Posterior vena cava (tissue), 2 donors: Measurements from ENCODE around the gene AGBL3. TPM values are rescaled to one million over a fixed set of nuclear protein-coding genes. Genes with fewer than 3 reads are reported as not detected.
"Not testable (repeated sequence)": the region's sequence is repeated elsewhere in the genome, so short reads cannot be mapped to it uniquely, and the experiment has no call there.

ENCODE experiments used
- DNase-seq: peaks from one replicate; pipeline ENCODE4 v3.0.0-alpha.2; 2020; ENCODE audit warnings: low spot score
- intact Hi-C, 2 donors: fragments of 100-400 bp; cut with DNase I; formaldehyde crosslinking; loops; one replicate each; pipeline versions ENCODE4 v1.14.1 to v1.14.2; 2022 to 2023
- total RNA-seq, 2 donors: library from RNA; stranded (reverse); fragmentation: NEBNext Ultra II Directional; extraction: Animal tissue kit (Norgen Biotek cat#: 25700); gene quantifications; one replicate each; pipeline ENCODE4 v1.2.1, GENCODE V29; 2021
- donor health status: DM: yes; HTN: yes; CAD: no.
- donor health status: DM: yes; HTN: yes; CAD: no.

AGBL3 gene
- total RNA-seq, 2 donors from 2014 or later: 4.3 to 5.6 TPM

DNA sequence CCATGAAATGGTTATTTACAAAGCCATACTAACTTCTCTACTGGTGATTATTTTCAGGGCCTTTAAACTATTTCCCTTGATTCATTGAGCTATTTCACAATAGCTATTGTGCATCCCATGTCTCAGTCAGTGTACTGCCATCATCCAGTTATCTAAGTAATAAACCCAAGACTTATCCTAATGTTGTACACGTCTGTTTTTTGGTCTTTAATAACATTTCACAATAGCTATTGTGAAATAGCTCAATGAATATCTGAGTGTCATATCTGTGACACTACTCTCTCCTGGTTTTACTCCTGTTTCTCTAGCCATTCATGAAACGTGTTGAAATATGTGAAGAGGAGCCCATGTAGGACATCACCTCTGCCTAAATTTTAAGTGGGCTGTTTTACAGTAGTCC lies 125.1 kb downstream of the AGBL3 start:
- intact Hi-C loops: loop anchor here in 1 of 2 donors (10.0 kb wide), 1 partner anchor 1293 kb away; no protein-coding TSS in a partner anchor
- no peak for DNase-seq

- intact Hi-C loops: loop anchor here in 1 of 2 donors (10.0 kb wide), 1 partner anchor 1290 kb away; no protein-coding TSS in a partner anchor
- no peak for DNase-seq
Measured at GRCh38 chr7:135114622-135115021, 128.3 kb downstream of the AGBL3 start.

DNA sequence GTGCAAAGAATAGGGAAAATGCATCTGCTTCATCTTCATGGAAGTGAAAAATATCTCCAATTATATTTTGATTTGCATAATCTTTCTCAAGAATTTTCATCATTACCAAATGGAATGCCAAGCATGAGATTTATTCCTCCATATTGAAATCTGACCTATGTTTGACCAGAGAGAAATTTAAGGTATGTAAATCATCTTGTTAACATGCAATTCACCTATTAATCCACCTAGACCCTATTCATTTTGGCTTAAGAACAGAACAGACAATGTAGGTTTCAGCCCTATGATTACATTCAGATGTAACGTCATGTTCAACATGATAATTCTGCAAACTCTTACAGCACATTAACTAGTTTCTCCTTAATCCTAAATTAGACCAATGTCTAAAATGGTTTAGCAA lies 130.8 kb downstream of the AGBL3 start:
- no peak for DNase-seq
- intact Hi-C loops: loop anchor here in 1 of 2 donors (10.0 kb wide), 1 partner anchor 1288 kb away; no protein-coding TSS in a partner anchor

GRCh38 chr7:135121868-135122267 lies 135.6 kb downstream of the AGBL3 start:
- intact Hi-C loops: no loop called here

DNA sequence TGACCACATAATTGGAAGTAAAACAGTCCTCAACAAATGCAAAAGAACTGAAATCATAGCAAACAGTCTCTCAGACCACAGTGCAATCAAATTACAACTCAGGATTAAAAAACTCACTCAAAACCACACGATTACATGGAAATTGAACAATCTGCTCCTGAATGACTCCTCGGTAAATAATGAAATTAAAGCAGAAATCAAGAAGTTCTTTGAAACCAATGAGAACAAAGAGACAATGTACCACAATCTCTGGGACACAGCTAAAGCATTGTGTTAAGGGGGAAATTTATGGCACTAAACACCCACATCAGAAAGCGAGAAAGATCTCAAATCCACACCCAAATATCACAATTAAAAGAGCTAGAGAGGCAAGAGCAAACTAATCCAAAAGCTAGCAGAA lies 138.3 kb downstream of the AGBL3 start:
- intact Hi-C loops, DNase-seq: not testable (repeated sequence)

More at GRCh38 chr7:135121868-135122267, 135.6 kb downstream of the AGBL3 start:
- DNase-seq: no peak

- DNase-seq: no peak
- intact Hi-C loops: no loop called here
Measured at GRCh38 chr7:135128931-135129330, 142.6 kb downstream of the AGBL3 start.

- DNase-seq: no peak
- intact Hi-C loops: no loop called here
Measured at GRCh38 chr7:135129579-135129978, 143.3 kb downstream of the AGBL3 start.

DNA sequence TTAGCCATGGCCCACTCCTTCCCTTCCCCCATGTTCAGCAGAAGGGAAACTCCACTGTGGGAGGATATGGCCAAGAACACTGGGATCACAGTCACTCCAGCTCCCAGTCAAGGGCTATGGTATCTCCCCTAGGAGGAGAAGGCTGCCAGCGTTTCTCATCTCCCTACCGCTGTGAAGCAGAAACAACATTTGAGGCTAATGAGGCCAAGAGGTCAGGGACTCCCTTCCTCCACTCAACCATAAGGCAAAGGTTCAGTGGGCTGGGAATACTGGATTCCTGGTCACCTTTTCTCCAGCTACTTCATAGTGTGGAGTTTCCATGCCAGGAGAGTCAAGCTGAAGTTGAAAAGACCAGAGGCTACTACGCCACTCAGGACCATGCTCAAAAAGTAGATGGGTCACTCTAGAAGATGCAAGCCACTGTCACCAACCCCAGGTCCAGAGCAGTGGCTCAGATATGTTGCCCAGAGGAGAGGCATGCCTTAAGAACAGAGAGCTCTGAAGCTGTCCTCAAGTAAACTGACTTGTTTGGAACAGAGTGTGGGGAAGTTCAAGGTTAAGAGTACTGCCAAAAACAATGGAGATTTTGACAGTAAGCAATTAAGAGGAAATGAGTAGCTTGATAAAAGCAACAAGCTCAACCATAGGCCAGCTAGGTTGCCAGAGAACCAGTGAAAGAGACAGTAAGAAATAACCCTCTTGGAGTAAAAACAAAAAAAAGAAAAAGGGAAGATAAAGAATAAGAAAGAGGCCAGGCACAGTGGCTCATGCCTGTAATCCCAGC lies 157.8 kb downstream of the AGBL3 start:
- DNase-seq: no peak
- intact Hi-C loops: no loop called here

DNA sequence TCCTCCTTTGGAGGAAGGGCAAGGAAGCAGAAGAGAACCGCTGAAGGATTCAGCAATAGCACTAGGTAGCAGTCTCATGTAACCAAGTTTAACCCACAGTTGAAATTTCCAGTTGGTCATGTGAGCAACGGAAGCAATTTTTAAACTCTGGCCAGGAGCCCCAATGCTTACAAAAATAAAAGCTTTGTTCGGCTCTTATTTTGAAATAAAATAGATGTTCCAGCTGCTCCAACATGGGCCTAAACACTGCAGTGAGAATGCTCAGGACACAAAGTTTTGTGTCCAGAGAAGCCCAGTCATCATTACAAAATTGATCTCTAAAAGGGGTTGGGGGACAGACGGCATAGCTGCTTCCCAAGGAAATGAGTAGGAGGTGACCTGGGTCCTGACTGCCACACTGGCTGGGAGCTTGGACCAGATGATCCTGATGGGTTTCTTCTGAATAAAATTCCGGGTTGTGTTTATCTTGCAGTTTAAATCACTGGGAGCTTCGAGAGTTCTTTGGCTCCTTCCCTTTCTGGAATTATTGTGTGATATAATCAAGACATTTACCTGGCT lies 161.1 kb downstream of the AGBL3 start:
- intact Hi-C loops: no loop called here
- no peak for DNase-seq

DNA sequence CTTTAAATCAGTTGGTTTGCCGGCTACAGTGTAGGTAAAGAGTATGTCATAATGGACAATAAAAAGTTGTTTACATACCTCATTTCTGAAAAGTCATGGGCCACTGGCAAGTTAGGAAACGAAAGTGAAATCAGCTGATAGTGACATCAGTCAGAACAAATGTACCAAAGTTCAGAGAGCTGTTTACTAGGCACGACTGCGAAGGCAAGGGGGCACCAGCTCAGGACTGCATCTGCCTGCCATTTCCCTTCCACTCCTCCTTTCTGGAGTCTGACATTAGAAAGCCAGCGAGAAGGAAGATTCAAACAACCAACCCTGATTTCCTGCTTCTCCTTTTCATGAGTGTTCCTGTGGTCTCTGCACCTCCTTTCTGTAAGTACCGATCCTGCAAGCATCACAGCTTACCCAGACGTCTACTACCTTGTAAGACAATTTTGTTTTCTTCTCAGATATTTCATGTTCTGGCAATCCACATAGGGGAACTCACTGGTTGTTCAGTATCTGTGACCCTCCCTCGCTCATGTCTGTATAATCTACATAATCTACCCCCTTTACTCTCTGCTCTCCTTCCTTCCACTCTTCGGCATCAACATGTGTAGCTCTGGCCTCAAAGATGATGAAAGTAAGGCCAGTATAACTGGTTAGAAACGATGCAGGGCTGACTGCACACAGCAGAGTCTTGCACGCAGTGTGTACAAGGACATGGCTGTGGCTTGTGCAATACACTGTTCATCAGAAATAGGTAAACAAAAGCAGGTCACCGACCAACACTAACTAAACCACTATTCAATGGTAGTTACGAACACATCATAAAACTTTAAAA lies 161.8 kb downstream of the AGBL3 start, which contains the start of gene TMEM140:
TSS of gene TMEM140 (plus strand) at position 174 of the 823 bp plus-strand sequence. CDS start 16,370 bp downstream, outside the sequence.
- intact Hi-C loops: no loop called here
- peak; percentile 78 for DNase-seq

DNA sequence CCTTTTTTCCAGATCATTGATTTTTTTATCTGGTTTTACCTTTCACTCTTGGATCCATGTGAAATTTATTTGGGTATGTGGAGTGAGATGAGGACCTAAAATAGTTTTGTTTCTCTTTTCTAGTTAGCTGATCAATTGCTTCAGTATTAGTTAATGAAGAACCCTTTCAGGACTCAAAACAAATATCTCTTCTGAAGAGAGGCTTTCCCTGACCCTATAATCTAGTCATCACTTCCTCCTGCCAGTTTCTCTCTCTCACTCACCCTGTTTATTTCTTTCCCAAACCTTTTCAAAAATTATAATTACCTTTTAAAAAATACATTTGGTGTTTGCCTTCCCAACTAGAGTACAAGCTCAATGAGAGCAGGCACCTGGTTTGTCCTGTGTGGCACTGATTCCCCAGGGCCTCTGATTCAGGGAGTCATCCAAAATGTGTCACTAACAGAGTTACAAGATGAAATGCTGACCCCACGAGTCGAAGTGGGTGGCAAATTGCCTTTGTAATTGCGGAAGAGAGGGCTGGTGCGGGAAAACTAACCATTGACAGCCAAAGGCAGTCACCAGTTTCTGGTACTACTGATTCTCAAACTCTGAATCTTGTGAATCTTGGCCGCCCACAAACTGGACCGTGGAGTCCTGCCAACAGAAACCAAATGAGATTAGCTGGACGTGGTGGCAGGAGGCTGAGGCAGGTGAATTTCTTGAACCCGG lies 163.9 kb downstream of the AGBL3 start:
- intact Hi-C loops: no loop called here
- DNase-seq: no peak

DNA sequence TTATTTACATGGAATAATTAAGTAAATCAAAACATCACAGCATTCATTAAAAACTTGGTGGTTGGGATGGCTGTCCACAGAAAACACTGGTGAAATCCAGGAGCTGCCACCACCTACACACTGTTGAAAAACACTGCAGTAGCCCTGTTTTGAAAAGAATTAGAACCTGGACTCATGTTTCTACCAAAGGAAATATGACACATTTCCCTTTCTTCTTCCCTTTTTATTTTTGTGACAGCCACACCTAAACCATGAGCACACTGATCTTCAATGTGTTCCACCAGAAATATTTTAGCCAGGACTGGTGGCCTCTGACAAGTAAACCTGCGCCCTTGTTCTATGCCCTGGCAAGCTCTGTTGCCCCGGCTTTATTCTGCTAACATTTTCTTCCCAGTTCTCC lies 164.8 kb downstream of the AGBL3 start:
- intact Hi-C loops: no loop called here
- no peak for DNase-seq

GRCh38 chr7:135151533-135151932 lies 165.2 kb downstream of the AGBL3 start:
- DNase-seq: no peak
- intact Hi-C loops: no loop called here

- DNase-seq: no peak
- intact Hi-C loops: no loop called here
Measured at GRCh38 chr7:135152442-135152841, 166.1 kb downstream of the AGBL3 start.

DNA sequence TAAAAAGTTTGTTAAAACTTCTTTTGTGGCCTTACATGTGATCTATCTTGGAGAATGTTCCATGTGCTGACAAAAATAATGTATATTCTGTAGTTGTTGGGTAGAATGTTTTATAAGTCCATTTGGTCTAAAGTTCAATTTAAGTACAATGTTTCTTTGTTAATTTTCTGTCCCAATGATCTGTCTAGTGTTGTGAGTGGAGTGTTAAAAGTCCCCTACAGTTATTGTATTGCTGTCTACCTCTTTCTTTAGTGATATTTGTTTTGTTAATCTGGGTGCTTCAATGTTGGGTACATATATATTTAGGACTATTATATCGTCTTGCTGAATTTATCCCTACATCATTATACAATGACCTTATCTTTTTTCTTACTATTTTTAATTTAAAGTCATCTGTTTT lies 168.4 kb downstream of the AGBL3 start:
- intact Hi-C loops: no loop called here
- no peak for DNase-seq

DNA sequence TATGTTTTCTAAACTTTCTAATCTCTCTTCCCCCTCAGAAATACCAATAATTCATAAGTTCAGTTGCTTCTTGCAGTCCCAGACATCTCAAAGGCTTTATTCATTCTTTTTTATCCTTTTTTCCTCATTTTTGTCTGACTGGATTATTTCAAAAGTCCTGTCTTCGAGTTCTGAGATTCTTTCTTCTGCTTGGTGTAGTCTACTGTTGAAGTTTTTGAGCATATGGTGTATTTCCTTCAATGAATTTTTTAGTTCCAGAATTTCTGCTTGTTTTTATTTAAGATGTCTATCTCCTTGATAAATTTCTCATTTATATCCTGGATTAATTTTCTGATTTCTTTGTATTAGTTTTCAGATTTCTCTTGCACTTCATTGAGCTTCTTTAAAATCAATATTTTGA lies 170.0 kb downstream of the AGBL3 start:
- intact Hi-C loops: no loop called here

DNA sequence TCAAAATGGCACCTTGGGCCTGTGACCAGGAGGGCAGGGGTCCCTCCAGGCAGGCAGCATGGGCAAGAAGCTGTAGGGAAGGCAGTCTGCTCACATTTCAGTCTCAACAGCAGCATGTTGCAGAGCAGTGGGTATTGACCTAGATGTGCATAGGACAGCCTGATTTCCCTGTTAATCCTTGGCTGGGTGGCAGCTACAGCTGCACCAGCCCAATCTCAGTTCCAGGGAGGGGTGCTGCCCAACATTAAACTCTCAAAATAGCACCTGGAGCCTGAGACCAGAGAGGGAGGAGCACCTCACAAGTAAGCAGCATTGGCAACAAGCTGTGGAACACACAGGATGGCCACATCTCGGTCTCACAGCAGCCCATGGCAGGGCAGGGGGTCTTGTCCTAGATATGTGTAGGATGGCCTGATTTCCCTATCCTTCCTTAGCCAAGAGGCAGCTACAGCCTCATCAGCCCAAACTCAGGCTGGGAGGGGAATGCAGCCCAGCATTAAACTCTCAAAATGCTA lies 171.9 kb downstream of the AGBL3 start:
- intact Hi-C loops: no loop called here
- DNase-seq: no peak

More for the DNA sequence above, 170.0 kb downstream of the AGBL3 start:
- no peak for DNase-seq

DNA sequence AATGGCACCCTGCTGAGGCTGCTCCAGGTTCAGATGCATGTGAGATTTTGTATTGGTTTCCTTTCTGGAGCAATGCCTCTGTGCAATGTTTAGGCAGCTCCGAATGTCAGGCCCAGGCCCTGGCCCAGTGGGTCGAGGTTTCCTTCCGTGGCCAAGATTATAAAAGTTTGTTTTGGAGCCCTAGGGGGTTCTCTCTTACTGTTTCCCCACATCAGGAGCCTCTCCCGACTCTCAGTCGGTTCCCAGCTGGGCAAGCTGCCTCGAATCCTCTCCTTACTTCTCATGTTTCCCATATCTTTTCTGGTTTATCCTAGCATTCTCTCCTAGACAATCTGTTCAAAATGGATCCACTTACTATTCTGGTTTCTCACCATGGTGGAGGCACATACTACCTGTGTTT lies 172.6 kb downstream of the AGBL3 start:
- intact Hi-C loops: no loop called here
- no peak for DNase-seq
